Measurements from ENCODE around the gene DMD.

DNA sequence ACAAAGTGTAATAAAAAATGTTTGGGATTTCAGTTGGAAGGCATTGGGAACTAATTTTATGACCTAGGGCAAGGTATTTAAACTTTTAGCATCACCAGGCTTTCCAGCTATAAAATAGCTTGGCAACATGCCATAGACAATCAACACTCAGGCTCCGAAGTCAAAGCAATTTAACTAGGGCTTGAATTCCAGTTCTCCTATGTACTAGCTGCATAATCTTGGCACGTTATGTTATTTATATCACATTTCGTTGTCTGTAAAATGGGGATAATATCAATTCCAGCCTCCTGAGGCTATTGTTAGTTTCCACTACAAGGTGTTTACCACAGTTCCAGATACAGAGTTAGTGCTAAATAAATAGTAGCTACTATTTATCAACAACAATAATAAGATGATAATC, 78.8 kb downstream of the DMD start:
- TF ChIP-seq, protein P1, sequence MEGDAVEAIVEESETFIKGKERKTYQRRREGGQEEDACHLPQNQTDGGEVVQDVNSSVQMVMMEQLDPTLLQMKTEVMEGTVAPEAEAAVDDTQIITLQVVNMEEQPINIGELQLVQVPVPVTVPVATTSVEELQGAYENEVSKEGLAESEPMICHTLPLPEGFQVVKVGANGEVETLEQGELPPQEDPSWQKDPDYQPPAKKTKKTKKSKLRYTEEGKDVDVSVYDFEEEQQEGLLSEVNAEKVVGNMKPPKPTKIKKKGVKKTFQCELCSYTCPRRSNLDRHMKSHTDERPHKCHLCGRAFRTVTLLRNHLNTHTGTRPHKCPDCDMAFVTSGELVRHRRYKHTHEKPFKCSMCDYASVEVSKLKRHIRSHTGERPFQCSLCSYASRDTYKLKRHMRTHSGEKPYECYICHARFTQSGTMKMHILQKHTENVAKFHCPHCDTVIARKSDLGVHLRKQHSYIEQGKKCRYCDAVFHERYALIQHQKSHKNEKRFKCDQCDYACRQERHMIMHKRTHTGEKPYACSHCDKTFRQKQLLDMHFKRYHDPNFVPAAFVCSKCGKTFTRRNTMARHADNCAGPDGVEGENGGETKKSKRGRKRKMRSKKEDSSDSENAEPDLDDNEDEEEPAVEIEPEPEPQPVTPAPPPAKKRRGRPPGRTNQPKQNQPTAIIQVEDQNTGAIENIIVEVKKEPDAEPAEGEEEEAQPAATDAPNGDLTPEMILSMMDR (IDR thresholded peaks at IDR 0.05; ENCODE audit: poor library complexity, severe bottlenecking), result no peak
- TF ChIP-seq TAF1 (IDR thresholded peaks at IDR 0.05; ENCODE audit: low read depth) (no peak), EZH2 (IDR thresholded peaks at IDR 0.05; ENCODE audit: borderline replicate concordance, insufficient read depth, low read length, poor library complexity, severe bottlenecking) (no peak), POLR2AphosphoS5 (IDR thresholded peaks at IDR 0.05) (no peak), EP300 (conservative IDR thresholded peaks at IDR 0.05; ENCODE audit: poor library complexity, severe bottlenecking) (no peak), RAD21 (conservative IDR thresholded peaks at IDR 0.05) (no peak), MXI1 (conservative IDR thresholded peaks at IDR 0.05; ENCODE audit: poor library complexity, severe bottlenecking) (no peak), SMC3 (conservative IDR thresholded peaks at IDR 0.05; ENCODE audit: poor library complexity) (no peak)
- TF ChIP-seq, protein P2, sequence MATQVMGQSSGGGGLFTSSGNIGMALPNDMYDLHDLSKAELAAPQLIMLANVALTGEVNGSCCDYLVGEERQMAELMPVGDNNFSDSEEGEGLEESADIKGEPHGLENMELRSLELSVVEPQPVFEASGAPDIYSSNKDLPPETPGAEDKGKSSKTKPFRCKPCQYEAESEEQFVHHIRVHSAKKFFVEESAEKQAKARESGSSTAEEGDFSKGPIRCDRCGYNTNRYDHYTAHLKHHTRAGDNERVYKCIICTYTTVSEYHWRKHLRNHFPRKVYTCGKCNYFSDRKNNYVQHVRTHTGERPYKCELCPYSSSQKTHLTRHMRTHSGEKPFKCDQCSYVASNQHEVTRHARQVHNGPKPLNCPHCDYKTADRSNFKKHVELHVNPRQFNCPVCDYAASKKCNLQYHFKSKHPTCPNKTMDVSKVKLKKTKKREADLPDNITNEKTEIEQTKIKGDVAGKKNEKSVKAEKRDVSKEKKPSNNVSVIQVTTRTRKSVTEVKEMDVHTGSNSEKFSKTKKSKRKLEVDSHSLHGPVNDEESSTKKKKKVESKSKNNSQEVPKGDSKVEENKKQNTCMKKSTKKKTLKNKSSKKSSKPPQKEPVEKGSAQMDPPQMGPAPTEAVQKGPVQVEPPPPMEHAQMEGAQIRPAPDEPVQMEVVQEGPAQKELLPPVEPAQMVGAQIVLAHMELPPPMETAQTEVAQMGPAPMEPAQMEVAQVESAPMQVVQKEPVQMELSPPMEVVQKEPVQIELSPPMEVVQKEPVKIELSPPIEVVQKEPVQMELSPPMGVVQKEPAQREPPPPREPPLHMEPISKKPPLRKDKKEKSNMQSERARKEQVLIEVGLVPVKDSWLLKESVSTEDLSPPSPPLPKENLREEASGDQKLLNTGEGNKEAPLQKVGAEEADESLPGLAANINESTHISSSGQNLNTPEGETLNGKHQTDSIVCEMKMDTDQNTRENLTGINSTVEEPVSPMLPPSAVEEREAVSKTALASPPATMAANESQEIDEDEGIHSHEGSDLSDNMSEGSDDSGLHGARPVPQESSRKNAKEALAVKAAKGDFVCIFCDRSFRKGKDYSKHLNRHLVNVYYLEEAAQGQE (IDR thresholded peaks at IDR 0.05; ENCODE audit: borderline replicate concordance), result no peak
